SK-N-SH (cell line): Measurements from ENCODE around the gene TLX3. TPM values are rescaled to one million over a fixed set of nuclear protein-coding genes. Genes with fewer than 3 reads are reported as not detected.
A peak's percentile ranks its signal among the peaks of the same experiment; 100 is the strongest.

Source experiments
- CTCF ChIA-PET: fragments of 300-600, 350-600 bp; formaldehyde crosslinking; extraction: SDS; loops from one replicate; lab custom pipeline; 2021; lab: Yijun Ruan, JAX
- POLR2A ChIA-PET: fragments of 350-600 bp; sonication (Branson Sonifier 250); formaldehyde crosslinking; extraction: SDS; loops from one replicate; lab custom pipeline; 2020; ENCODE audit warnings: antibody characterized with exemption, inconsistent platforms; lab: Yijun Ruan, JAX
- DNase-seq: peaks from one replicate; pipeline ENCODE4 v3.0.0; 2012
- H2AFZ ChIP-seq: fragments of 200-600 bp; sonication (generic); 2 replicates; pipeline ENCODE4 v1.8.1; 2016; ENCODE audit warnings: antibody characterized with exemption, mild to moderate bottlenecking, low read depth
- H3F3A ChIP-seq: fragments of 200-600 bp; sonication (generic); replicated peaks from 2 replicates; pipeline ENCODE3; 2016; ENCODE audit warnings: antibody characterized with exemption, mild to moderate bottlenecking; ENCODE audit not compliant: insufficient read depth
- H3K27ac ChIP-seq, 2 experiments: fragments of 200-500 bp in 1 of 2; fragments of 200-600 bp in 1 of 2; sonication (Bioruptor generic) in 1 of 2; sonication (generic), shearing (Covaris generic) in 1 of 2; 2 replicates each; pipeline versions ENCODE4 v1.5.1 to v1.6.1; 2014 to 2016; ENCODE audit warnings: low read depth in 2 of 2, inconsistent platforms in 1 of 2, low read length in 1 of 2, mild to moderate bottlenecking in 1 of 2, mixed read lengths in 1 of 2
- H3K27me3 ChIP-seq: fragments of 200-600 bp; sonication (generic), shearing (Covaris generic); 2 replicates; pipeline ENCODE4 v1.6.1; 2016; ENCODE audit warnings: mixed run types; ENCODE audit not compliant: insufficient read depth
- H3K36me3 ChIP-seq, 2 experiments: fragments of 200-500 bp in 1 of 2; fragments of 200-600 bp in 1 of 2; sonication (Bioruptor generic) in 1 of 2; sonication (generic) in 1 of 2; replicated peaks in 1 of 2; 2 replicates each; pipeline versions ENCODE3 to v1.5.1; 2014 to 2016; ENCODE audit warnings: low read length in 1 of 2, mild to moderate bottlenecking in 1 of 2; ENCODE audit not compliant: insufficient read depth in 2 of 2, control insufficient read depth in 1 of 2
- H3K4me1 ChIP-seq, 2 experiments: fragments of 200-500 bp in 1 of 2; fragments of 200-600 bp in 1 of 2; sonication (Bioruptor generic) in 1 of 2; sonication (generic), shearing (Covaris generic) in 1 of 2; 2 replicates each; pipeline versions ENCODE4 v1.5.1 to v1.6.1; 2014 to 2016; ENCODE audit warnings: low read depth in 1 of 2, low read length in 1 of 2, mixed run types in 1 of 2; ENCODE audit not compliant: insufficient read depth in 2 of 2, control insufficient read depth in 1 of 2
- H3K4me2 ChIP-seq: fragments of 200-600 bp; sonication (generic), shearing (Covaris generic); 2 replicates; pipeline ENCODE4 v1.6.1; 2017; ENCODE audit warnings: mixed run types
- H3K4me3 ChIP-seq, 2 experiments: fragments of 200-500 bp in 1 of 2; fragments of 200-600 bp in 1 of 2; sonication (Bioruptor generic) in 1 of 2; sonication (generic), shearing (Covaris generic) in 1 of 2; 2 replicates each; pipeline versions ENCODE4 v1.5.1 to v1.8.1; 2014 to 2016; ENCODE audit warnings: low read depth in 2 of 2, inconsistent platforms in 1 of 2, low read length in 1 of 2, mild to moderate bottlenecking in 1 of 2, mixed read lengths in 1 of 2, moderate library complexity in 1 of 2
- H3K79me2 ChIP-seq: fragments of 200-600 bp; sonication (generic); 2 replicates; pipeline ENCODE4 v1.8.1; 2017; ENCODE audit warnings: mild to moderate bottlenecking; ENCODE audit not compliant: insufficient read depth
- H3K9ac ChIP-seq: fragments of 200-600 bp; sonication (generic); 2 replicates; pipeline ENCODE4 v1.6.1; 2017; ENCODE audit warnings: mixed run types
- H3K9me2 ChIP-seq: fragments of 200-600 bp; sonication (generic); 2 replicates; pipeline ENCODE4 v1.6.1; 2017; ENCODE audit warnings: mixed run types
- H3K9me3 ChIP-seq: fragments of 200-600 bp; sonication (generic); 2 replicates; pipeline ENCODE4 v1.6.1; 2017; ENCODE audit warnings: mixed run types, mild to moderate bottlenecking, moderate library complexity
- H4K20me1 ChIP-seq: fragments of 200-600 bp; sonication (generic); 2 replicates; pipeline ENCODE4 v1.6.1; 2017; ENCODE audit warnings: mild to moderate bottlenecking, mixed run types; ENCODE audit not compliant: insufficient read depth
- CHD2 ChIP-seq: fragments of 150-350 bp; IDR thresholded peaks from 2 replicates; pipeline ENCODE4 v1.6.1; 2018; ENCODE audit warnings: low read length; ENCODE audit not compliant: partially characterized antibody
- ELF1 ChIP-seq: IDR thresholded peaks from 2 replicates; pipeline ENCODE4 v1.4.0; 2012
- EP300 ChIP-seq, 2 experiments: IDR thresholded peaks; 2 replicates each; pipeline versions ENCODE4 v1.4.0 to v1.6.1; 2012; ENCODE audit warnings: borderline replicate concordance in 1 of 2, low read depth in 1 of 2, low read length in 1 of 2
- FOSL2 ChIP-seq: IDR thresholded peaks from 2 replicates; pipeline ENCODE4 v1.4.0; 2012; ENCODE audit warnings: low read depth, mild to moderate bottlenecking, moderate library complexity, borderline replicate concordance
- FOXJ3 ChIP-seq: sonication (generic); formaldehyde crosslinking; IDR thresholded peaks from 2 replicates; pipeline ENCODE4 v1.5.1; 2020; ENCODE audit warnings: mild to moderate bottlenecking, missing genetic modification reagents
- GABPA ChIP-seq: IDR thresholded peaks from 2 replicates; pipeline ENCODE4 v1.4.0; 2012; ENCODE audit warnings: low read depth, mild to moderate bottlenecking
- JUND ChIP-seq: IDR thresholded peaks from 2 replicates; pipeline ENCODE4 v1.4.0; 2012
- MEF2A ChIP-seq: IDR thresholded peaks from 2 replicates; pipeline ENCODE4 v1.4.0; 2012; ENCODE audit warnings: low read depth, borderline replicate concordance
- NFIC ChIP-seq: IDR thresholded peaks from 2 replicates; pipeline ENCODE4 v1.4.0; 2012; ENCODE audit warnings: borderline replicate concordance
- RAD21 ChIP-seq: IDR thresholded peaks from 2 replicates; pipeline ENCODE4 v1.6.1; 2012; ENCODE audit warnings: mild to moderate bottlenecking, low read length
- RCOR1 ChIP-seq: fragments of 150-350 bp; IDR thresholded peaks from 2 replicates; pipeline ENCODE4 v1.6.1; 2017; ENCODE audit warnings: antibody characterized with exemption, low read length
- RFX5 ChIP-seq: IDR thresholded peaks from 2 replicates; pipeline ENCODE4 v1.6.1; 2012; ENCODE audit warnings: mild to moderate bottlenecking, improper control_type of control experiment, low read length
- RXRA ChIP-seq: IDR thresholded peaks from 2 replicates; pipeline ENCODE4 v1.4.0; 2012; ENCODE audit warnings: low read depth, mild to moderate bottlenecking, borderline replicate concordance
- SIN3A ChIP-seq: IDR thresholded peaks from 2 replicates; pipeline ENCODE4 v1.6.1; 2012; ENCODE audit warnings: low read depth, mild to moderate bottlenecking, low read length, moderate library complexity, borderline replicate concordance
- SMC3 ChIP-seq: IDR thresholded peaks from 2 replicates; pipeline ENCODE4 v1.6.1; 2012; ENCODE audit warnings: low read depth, low read length, improper control_type of control experiment
- TAF1 ChIP-seq: IDR thresholded peaks from 2 replicates; pipeline ENCODE4 v1.6.1; 2012; ENCODE audit warnings: low read depth, mild to moderate bottlenecking, low read length, moderate library complexity, borderline replicate concordance
- YY1 ChIP-seq: IDR thresholded peaks from 2 replicates; pipeline ENCODE4 v1.4.0; 2012; ENCODE audit warnings: low read depth, mild to moderate bottlenecking
- WGBS: methylation state at CpG from one replicate; pipeline ENCODE4 v1.1.6; 2017; ENCODE audit warnings: low lambda C conversion rate; 5-methylcytosine and 5-hydroxymethylcytosine counted together
- polyA plus RNA-seq, 3 experiments: library from polyadenylated mRNA; depleted of rRNA; stranded (reverse); fragments of >200 nt; gene quantifications; 2 replicates each; pipeline ENCODE4 v1.2.3, GENCODE V29; 2012
- TF ChIP-seq, protein P1 (sequence below): fragments of 150-350 bp; IDR thresholded peaks from 2 replicates; pipeline ENCODE4 v1.6.1; 2016; ENCODE audit warnings: mild to moderate bottlenecking, low read depth, low read length
- TF ChIP-seq, protein P2 (sequence below): fragments of 150-350 bp; IDR thresholded peaks from 2 replicates; pipeline ENCODE4 v1.6.1; 2017; ENCODE audit warnings: antibody characterized with exemption, low read length, low read depth, borderline replicate concordance
- TF ChIP-seq, protein P3 (sequence below): IDR thresholded peaks from 2 replicates; pipeline ENCODE4 v1.4.0; 2012; ENCODE audit warnings: low read depth, borderline replicate concordance
- TF ChIP-seq, protein P4 (sequence below): fragments of 200-600 bp; sonication (generic); IDR thresholded peaks from 2 replicates; pipeline ENCODE4 v1.6.1; 2017; ENCODE audit warnings: antibody characterized with exemption, mild to moderate bottlenecking, moderate library complexity
- TF ChIP-seq, protein P5 (sequence below): IDR thresholded peaks from 2 replicates; pipeline ENCODE4; 2012
- TF ChIP-seq, protein P6 (sequence below): IDR thresholded peaks from 2 replicates; pipeline ENCODE4 v1.4.0; 2012; ENCODE audit warnings: low read depth

TLX3 gene
- 3.6 and 4.7 TPM in 2 replicates for polyA plus RNA-seq (2012; rRNA removed)
- polyA plus RNA-seq (2012; cell fraction: cytosol; rRNA removed), result 2.6 and 4.2 TPM in 2 replicates
- 5.8 and 10.6 TPM in 2 replicates for polyA plus RNA-seq (2012; cell fraction: nucleus; rRNA removed)

DNA sequence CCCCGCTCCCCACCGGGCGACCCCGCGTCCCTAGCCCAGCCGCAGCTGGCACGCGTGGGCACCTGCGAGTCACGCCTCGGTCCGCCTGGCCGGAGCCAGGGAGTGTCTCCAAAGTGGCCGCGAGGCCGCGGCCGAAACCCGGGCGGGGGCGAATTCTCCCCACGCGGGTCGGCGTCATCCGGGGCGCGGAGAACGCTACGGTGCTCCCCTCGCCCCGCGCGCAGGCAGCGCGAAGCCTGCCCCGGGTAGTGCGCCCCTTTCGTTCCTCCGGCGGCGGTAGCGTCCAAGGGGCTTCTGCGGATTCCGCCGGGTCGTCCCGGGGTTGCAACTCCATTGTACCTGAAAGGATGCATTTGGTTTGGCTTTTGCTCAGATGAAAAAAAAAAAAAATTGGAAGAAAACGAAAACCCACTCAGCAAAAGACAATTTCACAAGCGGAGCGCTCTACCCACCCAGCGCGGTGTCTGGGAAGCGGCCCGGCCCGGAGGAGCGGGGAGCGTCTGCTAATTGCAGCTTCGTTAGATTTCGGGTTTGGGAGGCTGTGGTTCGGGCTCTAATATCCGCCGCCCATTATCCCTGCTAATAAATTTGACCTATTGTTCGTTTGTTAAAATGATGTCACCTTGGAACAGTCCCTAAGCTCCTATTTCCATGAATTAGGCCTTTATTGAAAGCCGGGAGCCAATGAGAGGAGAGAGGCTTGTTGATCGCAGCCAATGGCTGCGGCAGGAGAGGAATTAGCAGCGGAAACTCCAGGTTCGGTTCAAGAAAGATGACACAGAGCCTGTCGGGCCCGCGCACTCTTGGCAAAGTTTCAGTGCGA, at the start of gene TLX3:
Gene TLX3, plus strand, starts transcription at position 796 of the 823 bp plus-strand sequence. CDS start 118 bp downstream, outside the sequence.
- WGBS, result 12% methylated on average over 38 of the region's 73 CpGs
- no peaks in the 10 kb centered on the region for H3K36me3 ChIP-seq
- H3K9ac ChIP-seq, result peak within 1 kb of the TSS; percentile 78
- peak within 1 kb of the TSS; percentile 95 for H2AFZ ChIP-seq
- H3K27me3 ChIP-seq, result no peaks in the 10 kb centered on the region; the same call in 1 of the 2 replicates
- peak within 1 kb of the TSS; percentile 86 to 87 for H3K4me3 ChIP-seq
- ChIA-PET CTCF (interaction anchor here (0.6 to 4.7 kb wide), 22 partner anchors 8 to 564 kb away, joined by 3 to 46 read pairs (median 4); no protein-coding TSS in a partner anchor), POLR2A (interaction anchor here (0.6 to 2.4 kb wide), 15 partner anchors 9 to 712 kb away, joined by 3 to 20 read pairs (median 4); no protein-coding TSS in a partner anchor)
- no peaks in the 10 kb centered on the region for H3K9me3 ChIP-seq
- H3F3A ChIP-seq, result peaks cover 3% of the 10 kb centered on the region
- peak; percentile 94 for DNase-seq
- peak within 1 kb of the TSS in 1 of 2 experiments; percentile 95; a peak in 2 of 4 replicates for H3K27ac ChIP-seq
- peak within 1 kb of the TSS; percentile 98 for H3K4me2 ChIP-seq
- no peaks in the 10 kb centered on the region for H4K20me1 ChIP-seq
- H3K4me1 ChIP-seq, result peaks cover 0 to 55% of the 10 kb centered on the region in 2 experiments; a peak in 2 of 4 replicates
- no peaks in the 10 kb centered on the region for H3K9me2 ChIP-seq
- H3K79me2 ChIP-seq, result peaks cover 8% of the 10 kb centered on the region; the same call in 1 of the 2 replicates
- TF ChIP-seq JUND (0 out of 2 replicates have a peak, but pooled peaks have one; percentile 6), FOXJ3 (CRISPR knock-in tag) (no peak), EP300 (IDR thresholded peaks at IDR 0.05; ENCODE audit: borderline replicate concordance in 1 of 2, low read depth in 1 of 2, low read length in 1 of 2) (peak in 1 of 2 experiments; percentile 8; a peak in 2 of 4 replicates), CHD2 (peak; percentile 12), RFX5 (peak; percentile 89), RCOR1 (peak; percentile 77), RAD21 (no peak; the same call in 1 of the 2 replicates), YY1 (0 out of 2 replicates have a peak, but pooled peaks have one; percentile 42), TAF1 (no peak; the same call in 1 of the 2 replicates), MEF2A (no peak), FOSL2 (peak; percentile 5; the same call in 1 of the 2 replicates), SIN3A (peak; percentile 16; the same call in 1 of the 2 replicates), GABPA (no peak; the same call in 1 of the 2 replicates), RXRA (no peak), NFIC (no peak), ELF1 (no peak), SMC3 (no peak)
- TF ChIP-seq, protein P1, sequence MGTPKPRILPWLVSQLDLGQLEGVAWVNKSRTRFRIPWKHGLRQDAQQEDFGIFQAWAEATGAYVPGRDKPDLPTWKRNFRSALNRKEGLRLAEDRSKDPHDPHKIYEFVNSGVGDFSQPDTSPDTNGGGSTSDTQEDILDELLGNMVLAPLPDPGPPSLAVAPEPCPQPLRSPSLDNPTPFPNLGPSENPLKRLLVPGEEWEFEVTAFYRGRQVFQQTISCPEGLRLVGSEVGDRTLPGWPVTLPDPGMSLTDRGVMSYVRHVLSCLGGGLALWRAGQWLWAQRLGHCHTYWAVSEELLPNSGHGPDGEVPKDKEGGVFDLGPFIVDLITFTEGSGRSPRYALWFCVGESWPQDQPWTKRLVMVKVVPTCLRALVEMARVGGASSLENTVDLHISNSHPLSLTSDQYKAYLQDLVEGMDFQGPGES, result peak; percentile 90
- TF ChIP-seq, protein P2, sequence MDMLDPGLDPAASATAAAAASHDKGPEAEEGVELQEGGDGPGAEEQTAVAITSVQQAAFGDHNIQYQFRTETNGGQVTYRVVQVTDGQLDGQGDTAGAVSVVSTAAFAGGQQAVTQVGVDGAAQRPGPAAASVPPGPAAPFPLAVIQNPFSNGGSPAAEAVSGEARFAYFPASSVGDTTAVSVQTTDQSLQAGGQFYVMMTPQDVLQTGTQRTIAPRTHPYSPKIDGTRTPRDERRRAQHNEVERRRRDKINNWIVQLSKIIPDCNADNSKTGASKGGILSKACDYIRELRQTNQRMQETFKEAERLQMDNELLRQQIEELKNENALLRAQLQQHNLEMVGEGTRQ, result no peak
- TF ChIP-seq, protein P3, sequence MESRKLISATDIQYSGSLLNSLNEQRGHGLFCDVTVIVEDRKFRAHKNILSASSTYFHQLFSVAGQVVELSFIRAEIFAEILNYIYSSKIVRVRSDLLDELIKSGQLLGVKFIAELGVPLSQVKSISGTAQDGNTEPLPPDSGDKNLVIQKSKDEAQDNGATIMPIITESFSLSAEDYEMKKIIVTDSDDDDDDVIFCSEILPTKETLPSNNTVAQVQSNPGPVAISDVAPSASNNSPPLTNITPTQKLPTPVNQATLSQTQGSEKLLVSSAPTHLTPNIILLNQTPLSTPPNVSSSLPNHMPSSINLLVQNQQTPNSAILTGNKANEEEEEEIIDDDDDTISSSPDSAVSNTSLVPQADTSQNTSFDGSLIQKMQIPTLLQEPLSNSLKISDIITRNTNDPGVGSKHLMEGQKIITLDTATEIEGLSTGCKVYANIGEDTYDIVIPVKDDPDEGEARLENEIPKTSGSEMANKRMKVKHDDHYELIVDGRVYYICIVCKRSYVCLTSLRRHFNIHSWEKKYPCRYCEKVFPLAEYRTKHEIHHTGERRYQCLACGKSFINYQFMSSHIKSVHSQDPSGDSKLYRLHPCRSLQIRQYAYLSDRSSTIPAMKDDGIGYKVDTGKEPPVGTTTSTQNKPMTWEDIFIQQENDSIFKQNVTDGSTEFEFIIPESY, result no peak
- TF ChIP-seq, protein P4, sequence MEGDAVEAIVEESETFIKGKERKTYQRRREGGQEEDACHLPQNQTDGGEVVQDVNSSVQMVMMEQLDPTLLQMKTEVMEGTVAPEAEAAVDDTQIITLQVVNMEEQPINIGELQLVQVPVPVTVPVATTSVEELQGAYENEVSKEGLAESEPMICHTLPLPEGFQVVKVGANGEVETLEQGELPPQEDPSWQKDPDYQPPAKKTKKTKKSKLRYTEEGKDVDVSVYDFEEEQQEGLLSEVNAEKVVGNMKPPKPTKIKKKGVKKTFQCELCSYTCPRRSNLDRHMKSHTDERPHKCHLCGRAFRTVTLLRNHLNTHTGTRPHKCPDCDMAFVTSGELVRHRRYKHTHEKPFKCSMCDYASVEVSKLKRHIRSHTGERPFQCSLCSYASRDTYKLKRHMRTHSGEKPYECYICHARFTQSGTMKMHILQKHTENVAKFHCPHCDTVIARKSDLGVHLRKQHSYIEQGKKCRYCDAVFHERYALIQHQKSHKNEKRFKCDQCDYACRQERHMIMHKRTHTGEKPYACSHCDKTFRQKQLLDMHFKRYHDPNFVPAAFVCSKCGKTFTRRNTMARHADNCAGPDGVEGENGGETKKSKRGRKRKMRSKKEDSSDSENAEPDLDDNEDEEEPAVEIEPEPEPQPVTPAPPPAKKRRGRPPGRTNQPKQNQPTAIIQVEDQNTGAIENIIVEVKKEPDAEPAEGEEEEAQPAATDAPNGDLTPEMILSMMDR, result 0 out of 2 replicates have a peak, but pooled peaks have one; percentile 23
- TF ChIP-seq, protein P5, sequence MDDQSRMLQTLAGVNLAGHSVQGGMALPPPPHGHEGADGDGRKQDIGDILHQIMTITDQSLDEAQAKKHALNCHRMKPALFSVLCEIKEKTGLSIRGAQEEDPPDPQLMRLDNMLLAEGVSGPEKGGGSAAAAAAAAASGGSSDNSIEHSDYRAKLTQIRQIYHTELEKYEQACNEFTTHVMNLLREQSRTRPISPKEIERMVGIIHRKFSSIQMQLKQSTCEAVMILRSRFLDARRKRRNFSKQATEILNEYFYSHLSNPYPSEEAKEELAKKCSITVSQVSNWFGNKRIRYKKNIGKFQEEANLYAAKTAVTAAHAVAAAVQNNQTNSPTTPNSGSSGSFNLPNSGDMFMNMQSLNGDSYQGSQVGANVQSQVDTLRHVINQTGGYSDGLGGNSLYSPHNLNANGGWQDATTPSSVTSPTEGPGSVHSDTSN, result no peak
- TF ChIP-seq, protein P6, sequence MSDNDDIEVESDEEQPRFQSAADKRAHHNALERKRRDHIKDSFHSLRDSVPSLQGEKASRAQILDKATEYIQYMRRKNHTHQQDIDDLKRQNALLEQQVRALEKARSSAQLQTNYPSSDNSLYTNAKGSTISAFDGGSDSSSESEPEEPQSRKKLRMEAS, result peak; percentile 42
